GM12873 (cell line): ENCODE measurements around the gene NUMB.

Experiments used
- CTCF ChIP-seq: IDR thresholded peaks from 2 replicates; pipeline ENCODE4 v1.5.1; 2012; ENCODE audit warnings: low read depth, mild to moderate bottlenecking, moderate library complexity, low read length, control low read depth; ENCODE audit not compliant: insufficient read depth; ENCODE audit errors: missing control alignments

The NUMB gene

GRCh38 chr14:73250781-73251500 is 207.4 kb downstream of the NUMB start:
- TF ChIP-seq CTCF = no peak

- TF ChIP-seq CTCF = no peak
Observed at GRCh38 chr14:73250317-73250713, 208.0 kb downstream of the NUMB start.

- TF ChIP-seq CTCF = no peak
Observed at GRCh38 chr14:73249564-73250316, 208.6 kb downstream of the NUMB start.

GRCh38 chr14:73249108-73249507 is 209.2 kb downstream of the NUMB start:
- TF ChIP-seq CTCF = no peak

- TF ChIP-seq CTCF = no peak
Observed at GRCh38 chr14:73248108-73248868, 210.1 kb downstream of the NUMB start.

GRCh38 chr14:73246387-73247150 is 211.8 kb downstream of the NUMB start:
- no peak for TF ChIP-seq CTCF
